ENCODE results near the gene MYO1B.

Gene MYO1B

DNA sequence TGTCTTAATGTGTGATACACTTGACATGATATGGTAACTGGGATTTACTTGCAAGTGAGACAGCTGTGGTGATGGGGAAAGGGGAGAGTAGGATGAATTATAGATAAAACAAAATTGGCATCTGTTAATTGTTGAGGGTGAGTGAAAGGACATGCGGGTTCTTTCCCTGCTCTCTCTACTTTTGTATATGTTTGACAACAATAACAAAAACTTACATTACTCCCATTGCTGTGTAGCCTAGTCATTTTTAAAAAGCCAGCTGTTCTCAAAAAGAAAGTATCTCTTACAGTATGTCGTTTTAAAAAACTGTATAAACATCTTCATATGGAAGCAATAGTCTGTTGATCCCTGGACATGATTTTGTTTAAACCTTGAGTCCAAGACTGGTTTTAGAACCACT lies 117.6 kb downstream of the MYO1B start:
- DNase-seq (ENCODE audit: low read depth): no peak

DNA sequence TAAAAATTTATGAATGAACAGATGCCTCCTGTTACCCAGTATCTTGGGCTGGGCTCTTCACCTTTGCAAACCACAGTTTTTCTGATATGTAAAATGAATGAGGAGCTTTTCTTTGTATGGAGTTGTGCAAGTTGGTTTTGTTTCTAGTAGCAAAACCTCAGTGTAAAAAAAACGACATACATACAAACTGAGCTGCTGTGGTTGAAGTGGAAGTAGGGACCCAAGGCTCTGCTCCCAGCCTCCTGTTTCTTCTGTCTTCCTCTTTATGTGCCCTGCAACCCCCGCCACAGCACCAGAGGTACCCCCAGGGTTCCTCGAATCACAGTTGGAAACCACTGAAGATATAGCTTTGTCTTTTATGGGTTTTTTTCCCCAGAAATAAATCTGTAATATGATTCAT lies 118.1 kb downstream of the MYO1B start:
- no peak for DNase-seq (ENCODE audit: low read depth)

DNA sequence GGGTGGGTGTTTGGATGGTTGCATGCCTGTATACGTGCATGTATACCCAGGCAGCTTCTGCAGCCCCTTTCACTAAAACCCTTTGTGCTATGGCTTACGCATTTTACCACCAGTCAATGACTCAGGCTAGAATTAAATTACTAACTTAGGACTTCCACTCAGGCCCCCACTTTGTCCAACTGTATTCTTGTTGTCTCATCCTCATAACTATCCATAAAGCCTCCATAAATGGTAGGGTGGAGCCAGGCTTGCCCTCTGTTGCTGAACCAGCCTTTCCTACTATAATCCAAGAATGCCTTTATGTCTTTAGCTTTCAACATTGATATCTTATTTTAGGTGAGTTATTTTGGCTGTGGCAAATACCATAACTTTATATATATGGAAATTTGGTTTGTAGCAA lies 119.9 kb downstream of the MYO1B start:
- DNase-seq (ENCODE audit: low read depth): no peak

DNA sequence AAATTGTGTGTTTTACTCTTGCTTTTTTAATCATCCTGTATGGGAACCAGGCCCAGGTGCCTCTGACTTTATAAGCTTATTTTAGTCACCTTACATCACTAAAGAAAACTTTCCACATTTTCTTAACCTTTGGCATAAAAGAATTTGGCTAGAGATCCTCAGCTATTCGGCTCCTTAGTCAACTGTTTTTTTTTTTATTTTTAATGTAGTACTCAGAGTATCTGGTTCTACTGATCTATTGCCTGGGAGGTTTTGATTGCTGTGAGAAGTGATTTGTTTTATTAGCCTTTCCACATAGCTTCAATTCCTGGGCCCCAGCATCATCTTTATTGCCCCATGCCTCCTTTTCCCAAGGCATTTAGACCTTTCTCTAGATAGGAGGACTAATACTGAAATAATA lies 121.0 kb downstream of the MYO1B start:
- no peak for DNase-seq (ENCODE audit: low read depth)

DNA sequence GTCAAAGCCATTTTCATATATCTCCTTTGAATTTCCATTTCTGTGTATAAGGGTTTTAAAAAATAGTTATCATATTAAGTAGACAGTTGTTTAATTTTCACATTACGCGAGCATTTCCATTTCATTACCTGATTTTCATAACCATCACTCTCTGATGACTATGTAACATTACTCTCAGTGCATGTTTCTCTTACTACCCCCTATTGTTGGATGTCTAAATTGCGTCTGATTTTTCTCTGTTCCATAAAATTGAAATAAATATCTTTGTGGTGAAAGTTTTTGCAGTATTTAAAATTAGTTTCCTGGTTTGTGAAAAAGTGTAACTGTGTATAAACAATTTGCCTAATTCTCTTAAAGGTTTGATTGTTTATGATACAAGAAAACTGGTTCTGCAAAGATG lies 123.8 kb downstream of the MYO1B start:
- DNase-seq (ENCODE audit: low read depth): no peak

DNA sequence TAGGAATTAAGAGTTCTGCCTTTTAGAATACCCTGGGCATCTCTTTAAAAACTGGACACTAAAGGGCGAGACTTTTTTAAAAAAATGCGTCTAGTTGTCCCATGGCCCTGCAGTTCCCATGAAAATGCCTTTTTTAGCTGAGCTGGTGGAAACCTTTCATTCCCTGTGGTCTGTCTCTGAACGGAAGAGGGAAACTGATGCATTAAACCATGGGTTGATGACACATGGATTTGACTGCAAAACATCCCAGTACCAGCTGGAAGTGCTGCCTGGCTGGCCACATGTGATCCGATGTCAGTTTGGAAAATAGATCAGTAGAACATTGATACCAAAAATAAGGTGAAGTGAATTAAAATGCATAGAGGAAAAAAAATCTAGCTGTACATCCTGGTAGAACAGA lies 129.2 kb downstream of the MYO1B start:
- DNase-seq (ENCODE audit: low read depth): no peak

DNA sequence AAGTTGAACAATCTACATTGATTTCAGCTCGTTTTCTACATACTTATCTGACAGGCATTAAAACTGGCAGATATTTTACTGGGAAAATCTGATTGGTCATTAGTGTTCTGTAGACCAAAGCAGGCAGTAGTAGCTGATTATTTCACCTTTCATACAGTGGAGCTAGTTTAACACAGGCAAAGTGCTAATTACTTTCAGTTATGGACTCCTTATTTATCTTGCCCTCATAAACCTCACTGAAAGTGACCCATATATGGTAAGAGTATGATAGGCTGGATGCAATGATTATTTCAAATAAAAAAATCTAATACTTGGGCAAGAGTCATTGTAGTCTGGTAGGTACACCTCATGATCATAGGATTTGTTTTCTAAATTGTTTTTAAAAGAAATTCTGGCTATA lies 129.7 kb downstream of the MYO1B start:
- DNase-seq (ENCODE audit: low read depth): no peak

DNA sequence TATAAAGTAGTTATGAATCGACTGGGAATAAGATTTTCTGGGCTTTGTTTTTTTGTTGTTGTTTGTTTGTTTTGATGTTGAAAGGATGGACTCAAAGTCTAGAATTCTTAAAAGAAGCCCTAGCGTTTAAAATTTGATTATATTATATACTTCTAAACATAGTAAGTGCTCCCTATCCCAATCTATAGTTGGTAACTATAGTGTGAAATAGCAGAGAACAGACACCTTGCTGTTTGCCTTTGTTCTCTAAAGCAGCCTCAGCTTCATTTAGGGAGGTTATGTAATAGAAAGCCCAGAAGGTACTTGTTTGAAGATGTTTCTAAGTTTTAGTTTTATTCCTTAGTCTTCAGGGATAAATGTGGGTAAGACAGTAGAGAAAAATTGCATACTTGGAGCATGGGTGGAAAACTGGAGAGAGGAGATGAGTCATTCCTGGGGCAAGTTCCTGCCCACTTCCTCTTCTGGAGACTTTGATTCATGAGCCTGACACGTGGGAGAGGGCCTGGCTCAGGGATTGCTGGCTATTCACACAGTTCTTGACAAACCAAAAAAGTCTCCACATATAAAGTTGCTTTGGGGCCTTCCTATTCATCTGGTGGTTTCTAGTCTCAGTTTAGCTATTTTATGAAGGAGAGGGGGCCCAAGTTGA lies 131.9 kb downstream of the MYO1B start:
- DNase-seq (ENCODE audit: low read depth): no peak

DNA sequence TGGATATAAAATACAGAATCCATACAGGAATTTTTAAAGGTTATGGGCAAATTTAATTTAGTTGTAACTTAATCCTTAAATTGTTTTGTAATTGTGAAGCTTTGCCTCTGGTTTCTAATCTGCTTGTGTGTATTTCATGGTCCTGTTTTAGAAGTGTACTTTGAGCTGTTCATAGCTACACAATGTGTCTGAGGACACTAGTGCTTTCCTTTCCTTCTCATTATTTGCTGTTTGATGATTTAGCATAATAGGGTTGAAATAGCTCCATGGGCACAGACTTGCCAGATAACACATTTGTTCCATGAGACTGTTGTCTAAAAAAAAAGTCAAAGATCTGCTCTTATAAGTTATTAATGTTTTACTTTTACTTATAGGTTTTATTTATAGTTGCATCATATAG lies 134.2 kb downstream of the MYO1B start:
- DNase-seq (ENCODE audit: low read depth): no peak

DNA sequence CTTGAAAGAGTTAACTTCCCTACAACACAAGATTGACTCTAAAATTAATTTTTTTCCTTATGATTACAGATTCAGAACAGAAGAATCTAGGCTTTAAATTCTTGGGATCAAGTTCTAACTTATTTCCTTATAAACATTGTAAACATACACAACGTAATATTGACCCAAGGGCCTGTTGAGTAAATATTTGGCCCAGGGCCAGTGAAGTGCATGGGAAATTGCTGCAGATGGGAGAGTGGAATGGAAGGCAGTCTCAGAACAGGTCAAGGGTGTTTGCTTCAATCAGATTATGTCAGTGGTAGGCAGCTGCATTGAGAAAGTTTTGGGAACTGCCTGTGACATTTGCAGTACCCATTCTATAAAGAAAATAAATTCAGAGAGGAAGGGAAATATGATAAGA lies 137.6 kb downstream of the MYO1B start:
- DNase-seq (ENCODE audit: low read depth): no peak

DNA sequence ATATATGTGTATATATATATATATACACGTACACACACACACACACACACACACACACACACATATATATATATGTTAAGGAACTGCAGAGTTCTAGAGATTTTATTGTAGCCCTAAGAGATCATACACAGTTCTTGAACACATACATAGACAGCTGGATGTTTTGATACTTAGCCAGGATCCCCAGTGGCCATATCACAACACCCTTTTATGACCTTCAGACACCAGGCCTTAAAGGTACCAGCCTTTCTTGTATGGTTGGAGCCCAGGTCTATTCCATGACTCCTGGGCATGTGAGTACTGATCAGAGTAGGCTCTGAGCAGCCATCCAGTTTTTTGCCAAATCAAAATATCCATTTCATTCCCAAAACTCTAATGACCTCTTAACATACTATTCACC lies 138.3 kb downstream of the MYO1B start:
- no peak for DNase-seq (ENCODE audit: low read depth)

DNA sequence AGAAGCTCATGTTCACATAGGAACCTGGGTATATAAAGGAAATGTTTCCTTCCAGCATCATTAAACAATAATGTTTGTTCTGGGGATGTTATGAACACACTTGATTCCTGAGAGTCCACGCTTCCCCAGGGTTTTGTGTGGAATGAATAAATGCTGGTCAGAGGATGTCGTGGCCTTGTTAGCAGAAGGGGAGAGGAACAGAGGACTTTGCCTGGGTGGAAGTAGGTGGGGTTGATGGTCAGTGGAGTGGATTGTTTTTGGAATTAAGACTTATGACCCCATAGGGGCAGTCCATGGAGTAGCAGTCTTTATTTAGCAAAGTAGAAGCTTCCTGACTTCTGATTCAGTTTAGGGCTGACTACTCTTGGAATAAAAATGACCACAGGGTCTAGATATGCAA lies 139.6 kb downstream of the MYO1B start:
- no peak for DNase-seq (ENCODE audit: low read depth)

DNA sequence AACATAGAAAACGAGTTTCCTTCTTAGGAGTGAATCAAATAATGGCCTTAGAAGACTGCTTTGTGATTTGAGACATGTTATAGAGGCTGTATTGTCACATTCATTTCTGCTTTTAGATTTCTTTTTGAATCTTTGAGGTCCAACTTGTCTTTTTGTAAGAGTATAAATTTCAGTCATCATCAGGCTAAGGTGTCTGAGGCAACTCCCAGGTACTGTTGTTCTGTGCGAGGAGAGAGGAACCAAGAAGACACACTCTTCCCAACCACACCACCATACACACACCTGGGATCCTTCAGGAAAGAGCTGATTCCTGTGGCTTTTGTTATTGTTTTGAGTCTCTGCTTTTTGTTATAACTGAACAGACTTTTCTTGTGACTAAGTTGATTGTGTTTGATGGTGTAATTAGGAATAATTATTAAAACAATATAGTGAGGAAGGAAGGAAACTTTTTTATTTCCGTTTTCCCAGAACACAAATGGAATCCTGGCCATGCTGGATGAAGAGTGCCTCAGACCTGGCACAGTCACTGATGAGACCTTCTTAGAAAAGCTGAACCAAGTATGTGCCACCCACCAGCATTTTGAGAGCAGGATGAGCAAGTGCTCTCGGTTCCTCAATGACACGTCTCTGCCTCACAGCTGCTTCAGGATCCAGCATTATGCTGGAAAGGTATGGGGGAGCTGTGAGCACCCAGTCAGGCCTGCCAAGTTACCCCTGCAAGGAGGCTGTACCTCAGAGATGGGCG lies 140.4 kb downstream of the MYO1B start:
- no peak for DNase-seq (ENCODE audit: low read depth)

DNA sequence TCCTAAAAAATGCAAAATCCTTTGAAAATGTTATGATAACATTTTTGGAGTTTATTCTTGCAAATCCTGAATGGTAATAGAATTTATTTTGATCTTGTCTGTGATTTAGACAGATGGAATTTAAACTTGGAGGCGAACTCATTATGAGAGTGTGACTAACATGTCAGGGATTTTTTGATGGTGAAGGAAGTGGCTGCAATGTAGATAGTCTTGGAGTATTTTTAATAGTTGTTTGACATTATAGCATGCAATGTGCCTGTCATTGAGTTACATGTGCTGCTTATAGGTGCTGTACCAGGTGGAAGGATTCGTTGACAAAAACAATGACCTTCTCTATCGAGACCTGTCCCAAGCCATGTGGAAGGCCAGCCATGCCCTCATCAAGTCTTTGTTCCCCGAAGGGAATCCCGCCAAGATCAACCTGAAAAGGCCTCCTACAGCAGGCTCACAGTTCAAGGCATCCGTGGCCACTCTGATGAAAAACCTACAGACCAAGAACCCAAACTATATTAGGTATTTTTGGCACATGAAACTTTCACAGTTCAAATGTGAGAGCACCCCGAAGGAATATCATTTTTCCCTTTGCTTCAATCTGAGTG lies 141.8 kb downstream of the MYO1B start:
- DNase-seq (ENCODE audit: low read depth): no peak

DNA sequence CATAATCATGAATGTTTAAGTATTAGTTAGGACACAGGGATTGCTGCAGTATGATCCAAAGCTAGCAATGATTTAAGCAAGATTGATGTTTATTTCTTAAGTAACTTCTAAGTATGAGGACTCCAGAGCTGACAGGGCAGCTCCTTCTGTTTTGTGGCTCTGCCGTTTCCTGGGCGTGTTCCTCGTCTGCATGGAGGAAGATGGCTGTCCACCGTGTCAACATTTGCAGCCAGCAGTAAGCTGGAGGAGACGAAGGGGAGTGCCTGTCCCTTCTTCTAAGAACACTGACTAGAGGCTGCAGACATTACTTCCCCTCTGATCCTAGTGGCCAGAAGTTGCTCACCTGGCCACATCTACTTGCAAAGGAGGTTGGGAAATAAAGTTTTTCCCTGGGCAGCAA lies 144.1 kb downstream of the MYO1B start:
- DNase-seq (ENCODE audit: low read depth): no peak

DNA sequence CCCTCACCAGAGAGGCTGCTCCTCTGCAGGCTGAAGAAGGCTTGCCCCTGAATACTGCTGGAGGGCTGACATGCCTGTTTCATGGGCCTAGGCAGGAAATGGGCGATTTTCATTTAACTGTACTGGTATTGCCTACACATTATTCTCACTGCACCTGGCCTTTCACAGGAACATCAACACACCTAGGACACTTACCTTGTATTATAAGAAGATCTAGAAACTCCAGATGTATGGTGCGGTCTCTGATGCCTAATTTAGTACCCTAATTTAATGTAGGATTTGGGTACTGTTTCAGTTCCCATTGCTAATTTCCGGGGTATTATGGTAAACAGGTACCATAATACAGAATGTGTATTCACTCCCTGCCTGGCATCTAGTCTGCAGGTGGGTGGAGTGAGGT lies 146.0 kb downstream of the MYO1B start:
- DNase-seq (ENCODE audit: low read depth): no peak

DNA sequence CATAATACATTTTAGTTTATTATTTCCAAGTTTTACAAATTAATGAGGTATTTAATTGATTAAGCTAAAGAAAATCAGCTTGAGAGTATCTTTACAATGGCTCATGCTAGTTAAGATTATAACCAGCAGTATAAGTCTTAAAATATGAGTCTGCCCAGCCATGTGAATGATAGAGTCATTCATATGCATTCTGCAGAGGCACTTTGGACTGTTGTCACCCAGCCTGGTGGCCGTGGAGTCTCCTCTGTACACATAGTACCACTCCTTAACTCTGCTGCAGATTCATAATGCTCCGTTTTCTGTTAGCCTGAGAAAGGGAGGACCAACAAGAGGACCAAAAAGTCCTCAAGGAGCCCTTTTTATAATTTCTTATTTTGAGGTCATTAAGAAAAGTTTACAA lies 148.8 kb downstream of the MYO1B start:
- DNase-seq (ENCODE audit: low read depth): no peak

DNA sequence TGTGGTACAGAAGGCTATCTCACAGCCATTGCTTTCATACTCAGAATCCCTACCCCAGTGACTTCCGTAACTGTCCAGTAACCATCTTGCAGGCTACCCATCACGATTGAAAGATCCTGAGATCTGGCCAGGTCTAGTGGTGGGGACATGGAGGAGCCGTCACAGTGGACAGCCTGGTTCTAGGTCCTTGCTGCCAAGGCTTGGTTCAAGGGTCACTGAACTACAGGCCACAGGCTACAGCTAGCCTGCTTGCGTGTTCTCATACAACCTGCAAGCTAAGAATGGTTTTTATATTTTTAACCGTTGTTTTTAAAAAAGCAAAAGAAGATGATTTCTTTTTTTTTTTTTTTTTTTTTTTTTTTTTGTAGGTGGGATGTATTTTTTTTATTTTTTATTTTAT lies 151.6 kb downstream of the MYO1B start:
- DNase-seq (ENCODE audit: low read depth): no peak

DNA sequence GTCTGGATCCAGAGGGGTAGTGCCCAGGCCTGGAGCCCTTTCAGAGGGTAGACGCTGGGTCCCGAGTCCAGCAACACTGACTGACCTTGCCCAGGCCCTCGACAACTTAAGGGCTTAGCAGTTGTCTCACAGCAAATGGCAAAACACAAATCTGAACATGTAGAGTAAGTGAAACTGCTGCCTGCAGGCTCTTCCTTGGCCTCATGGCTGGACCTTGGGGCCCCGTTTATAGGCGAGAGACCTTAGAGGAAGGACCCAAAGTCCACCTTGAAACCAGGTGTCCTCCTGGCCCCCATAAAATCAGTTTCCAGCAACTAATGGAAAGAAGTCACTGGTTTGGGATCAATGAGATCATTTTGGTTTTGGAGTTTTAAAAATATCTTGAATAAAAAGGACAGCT lies 154.4 kb downstream of the MYO1B start:
- DNase-seq (ENCODE audit: low read depth): no peak

DNA sequence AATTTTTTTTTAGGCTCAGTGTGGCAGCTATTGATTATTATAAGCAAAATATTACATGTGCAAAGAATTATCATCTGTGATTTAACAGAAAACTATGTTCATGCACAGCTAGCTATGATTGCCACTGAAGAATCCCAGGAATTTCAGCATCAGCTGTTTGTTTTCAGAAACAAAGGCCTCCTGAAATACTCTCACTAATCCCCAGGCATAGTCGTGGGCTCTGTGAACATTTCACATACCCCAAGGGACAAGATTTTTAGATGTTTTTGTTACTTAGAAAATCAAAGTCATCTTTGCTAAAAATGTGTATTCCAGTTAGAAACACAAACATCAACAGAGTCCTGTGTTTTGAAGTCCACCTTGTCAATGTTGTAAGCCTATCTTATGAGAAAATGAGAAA lies 156.1 kb downstream of the MYO1B start:
- DNase-seq (ENCODE audit: low read depth): no peak

DNA sequence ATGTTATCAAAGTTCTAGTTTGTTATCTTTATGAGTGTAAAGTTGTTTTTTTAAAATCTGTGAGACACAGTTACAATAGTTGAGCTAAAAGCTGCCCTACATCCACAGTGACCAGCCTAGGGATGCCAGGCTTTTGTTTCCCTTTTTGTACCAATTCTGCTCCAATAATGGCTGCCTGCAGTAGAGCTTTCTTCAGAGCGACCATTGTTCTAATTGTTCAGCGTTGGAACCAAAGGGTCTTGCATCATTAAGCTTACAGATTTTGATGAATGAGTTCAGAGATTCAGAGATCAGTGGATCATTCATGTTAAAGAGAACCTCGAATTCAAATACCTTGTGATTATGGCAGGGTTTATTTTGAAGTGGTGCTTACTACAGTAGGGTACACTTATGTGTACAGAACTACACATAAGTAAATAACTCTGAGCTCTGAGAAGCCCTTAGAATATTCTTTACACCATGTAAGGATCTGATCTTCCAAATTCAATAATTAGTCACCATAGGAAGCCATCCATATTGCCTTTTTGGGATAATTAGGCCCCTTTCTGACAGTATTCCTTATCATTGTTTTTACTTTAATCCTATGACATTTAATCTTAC lies 157.9 kb downstream of the MYO1B start:
- no peak for DNase-seq (ENCODE audit: low read depth)

DNA sequence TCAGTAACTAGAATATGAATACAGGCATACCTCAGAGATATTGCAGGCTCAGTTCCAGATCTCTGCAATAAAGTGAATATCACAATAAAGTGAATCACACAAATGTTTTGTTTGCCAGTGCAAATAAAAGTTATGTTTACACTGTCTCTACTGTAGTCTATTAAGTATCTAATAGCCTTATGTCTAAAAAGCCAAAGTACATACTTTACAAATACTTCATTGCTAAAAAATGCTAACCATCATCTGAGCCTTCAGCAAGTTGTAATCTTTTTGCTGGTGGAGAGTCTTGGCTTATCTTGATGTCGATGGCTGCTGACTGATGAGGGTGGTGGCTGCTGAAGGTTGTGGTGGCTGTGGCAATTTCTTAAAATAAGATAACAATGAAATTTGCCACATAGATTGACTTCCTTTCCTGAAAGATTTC lies 159.4 kb downstream of the MYO1B start:
- no peak for DNase-seq (ENCODE audit: low read depth)

DNA sequence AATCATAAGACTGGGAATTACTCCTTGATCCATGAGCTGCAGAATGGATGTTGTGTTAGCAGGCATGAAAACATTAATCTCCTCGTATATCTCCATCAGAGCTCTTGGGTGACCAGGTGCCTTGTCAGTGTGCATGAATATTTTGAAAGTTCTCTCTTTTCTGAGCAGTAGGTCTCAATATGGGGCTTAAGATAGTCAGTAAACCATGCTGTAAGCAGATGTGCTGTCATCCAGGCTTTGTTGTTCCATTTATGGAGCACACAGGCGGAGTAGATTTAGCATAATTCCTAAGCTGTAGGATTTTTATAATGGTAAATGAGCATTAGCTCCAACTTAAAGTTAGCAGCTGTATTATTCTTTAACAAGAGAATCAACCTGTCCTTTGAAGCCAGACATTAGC lies 160.3 kb downstream of the MYO1B start:
- DNase-seq (ENCODE audit: low read depth): no peak
